Activated naive CD8-positive, alpha-beta T cell (primary cell): ENCODE measurements around the gene DNAH14.

Source experiments
- H3K27ac Mint-ChIP-seq: one replicate; pipeline ENCODE4 v1.8.0; 2021; ENCODE audit warnings: mixed read lengths
- H3K27me3 Mint-ChIP-seq: one replicate; pipeline ENCODE4 v1.8.0; 2021; ENCODE audit warnings: mixed read lengths
- H3K36me3 Mint-ChIP-seq: one replicate; pipeline ENCODE4 v1.8.0; 2021; ENCODE audit warnings: mixed read lengths
- H3K4me1 Mint-ChIP-seq: one replicate; pipeline ENCODE4 v1.8.0; 2021; ENCODE audit warnings: low read depth, mixed read lengths
- H3K4me3 Mint-ChIP-seq: one replicate; pipeline ENCODE4 v1.8.0; 2021; ENCODE audit warnings: mild to moderate bottlenecking, mixed read lengths
- H3K9me3 Mint-ChIP-seq: one replicate; pipeline ENCODE4 v1.8.0; 2021; ENCODE audit warnings: low read depth, mixed read lengths

The DNAH14 gene

GRCh38 chr1:225441314-225442122, 512.0 kb downstream of the DNAH14 start:
- H3K4me3 Mint-ChIP-seq, result peak overlapping the region; percentile 50

GRCh38 chr1:225442123-225442505, 512.6 kb downstream of the DNAH14 start:
- no peak overlapping the region for H3K4me3 Mint-ChIP-seq
- no peaks in the 10 kb centered on the region for H3K27me3 Mint-ChIP-seq
- peak overlapping the region; percentile 85 for H3K27ac Mint-ChIP-seq
- peaks cover 52% of the 10 kb centered on the region for H3K4me1 Mint-ChIP-seq
- no peaks in the 10 kb centered on the region for H3K36me3 Mint-ChIP-seq
- H3K9me3 Mint-ChIP-seq, result no peaks in the 10 kb centered on the region

More at GRCh38 chr1:225441314-225442122, 512.0 kb downstream of the DNAH14 start:
- peaks cover 51% of the 10 kb centered on the region for H3K4me1 Mint-ChIP-seq
- no peaks in the 10 kb centered on the region for H3K27me3 Mint-ChIP-seq
- H3K36me3 Mint-ChIP-seq, result no peaks in the 10 kb centered on the region
- H3K9me3 Mint-ChIP-seq, result no peaks in the 10 kb centered on the region
- H3K27ac Mint-ChIP-seq, result peak overlapping the region; percentile 85

GRCh38 chr1:225445639-225446594, 516.4 kb downstream of the DNAH14 start:
- Mint-ChIP-seq H3K4me1 (peaks cover 67% of the 10 kb centered on the region), H3K36me3 (no peaks in the 10 kb centered on the region)

GRCh38 chr1:225446595-225446960, 517.1 kb downstream of the DNAH14 start:
- no peaks in the 10 kb centered on the region for H3K36me3 Mint-ChIP-seq
- H3K4me3 Mint-ChIP-seq, result no peak overlapping the region
- H3K9me3 Mint-ChIP-seq, result no peaks in the 10 kb centered on the region
- peak overlapping the region; percentile 95 for H3K27ac Mint-ChIP-seq
- H3K27me3 Mint-ChIP-seq, result no peaks in the 10 kb centered on the region
- peaks cover 63% of the 10 kb centered on the region for H3K4me1 Mint-ChIP-seq

More at GRCh38 chr1:225445639-225446594, 516.4 kb downstream of the DNAH14 start:
- Mint-ChIP-seq H3K27me3 (no peaks in the 10 kb centered on the region), H3K27ac (peak overlapping the region; percentile 95), H3K4me3 (peak overlapping the region; percentile 84), H3K9me3 (no peaks in the 10 kb centered on the region)

- Mint-ChIP-seq H3K36me3 (no peaks in the 10 kb centered on the region), H3K27me3 (no peaks in the 10 kb centered on the region), H3K4me1 (peaks cover 58% of the 10 kb centered on the region), H3K4me3 (no peak overlapping the region), H3K27ac (no peak overlapping the region), H3K9me3 (no peaks in the 10 kb centered on the region)
These were observed 517.6 kb downstream of the DNAH14 start for GRCh38 chr1:225446981-225447615.

GRCh38 chr1:225447650-225448089, 518.2 kb downstream of the DNAH14 start:
- Mint-ChIP-seq H3K27me3 (no peaks in the 10 kb centered on the region), H3K4me1 (peaks cover 53% of the 10 kb centered on the region), H3K27ac (no peak overlapping the region), H3K9me3 (no peaks in the 10 kb centered on the region), H3K4me3 (no peak overlapping the region), H3K36me3 (no peaks in the 10 kb centered on the region)

- peaks cover 48% of the 10 kb centered on the region for H3K4me1 Mint-ChIP-seq
These were observed 518.8 kb downstream of the DNAH14 start for GRCh38 chr1:225448146-225448805.

More at GRCh38 chr1:225448146-225448805, 518.8 kb downstream of the DNAH14 start:
- H3K4me3 Mint-ChIP-seq, result no peak overlapping the region
- H3K27me3 Mint-ChIP-seq, result no peaks in the 10 kb centered on the region
- H3K9me3 Mint-ChIP-seq, result no peaks in the 10 kb centered on the region
- no peak overlapping the region for H3K27ac Mint-ChIP-seq
- H3K36me3 Mint-ChIP-seq, result no peaks in the 10 kb centered on the region
